GM23338 (cell line): Measurements from ENCODE around the gene DDRGK1. TPM values are rescaled to one million over a fixed set of nuclear protein-coding genes. Genes with fewer than 3 reads are reported as not detected.
"Not testable (repeated sequence)": the region's sequence is repeated elsewhere in the genome, so short reads cannot be mapped to it uniquely, and the experiment has no call there.

Experiments
- ATAC-seq: fragments of 200-7000 bp; cut with Tn5 transposase; 3 replicates; pipeline ENCODE4 v1.9.1; 2020
- DNase-seq: peaks from one replicate; pipeline ENCODE4 v3.0.0-alpha.2; 2015; ENCODE audit warnings: low spot score
- H2AFZ ChIP-seq: fragments of 200-600 bp; sonication (generic); 2 replicates; pipeline ENCODE4 v1.8.0; 2016; ENCODE audit warnings: antibody characterized with exemption, mild to moderate bottlenecking, moderate library complexity
- H3F3A ChIP-seq: fragments of 200-600 bp; sonication (generic); replicated peaks from 2 replicates; pipeline ENCODE4 v1.8.0; 2017; ENCODE audit warnings: antibody characterized with exemption, mixed run types, low read depth
- H3K27ac ChIP-seq: fragments of 200-600 bp; sonication (generic); 2 replicates; pipeline ENCODE4 v1.6.1; 2016; ENCODE audit warnings: low read depth
- H3K27me3 ChIP-seq: fragments of 200-600 bp; sonication (generic); 2 replicates; pipeline ENCODE4 v1.8.0; 2016; ENCODE audit warnings: mild to moderate bottlenecking, mixed run types, moderate library complexity; ENCODE audit not compliant: insufficient read depth
- H3K36me3 ChIP-seq: fragments of 200-600 bp; sonication (generic); 2 replicates; pipeline ENCODE4 v1.8.0; 2016; ENCODE audit warnings: mild to moderate bottlenecking; ENCODE audit not compliant: insufficient read depth
- H3K4me1 ChIP-seq: fragments of 200-600 bp; sonication (generic); 2 replicates; pipeline ENCODE4 v1.8.0; 2016; ENCODE audit warnings: mild to moderate bottlenecking, moderate library complexity; ENCODE audit not compliant: insufficient read depth
- H3K4me2 ChIP-seq: fragments of 200-600 bp; sonication (generic); 2 replicates; pipeline ENCODE4 v1.7.1; 2017; ENCODE audit warnings: mixed run types
- H3K4me3 ChIP-seq: fragments of 200-600 bp; sonication (generic); 2 replicates; pipeline ENCODE4 v1.6.1; 2016; ENCODE audit warnings: mixed run types
- H3K79me2 ChIP-seq: fragments of 200-600 bp; sonication (generic); replicated peaks from 2 replicates; pipeline ENCODE4 v1.8.0; 2017; ENCODE audit warnings: mild to moderate bottlenecking; ENCODE audit not compliant: insufficient read depth
- H3K9me2 ChIP-seq: fragments of 200-600 bp; sonication (generic); 2 replicates; pipeline ENCODE4 v1.8.0; 2017; ENCODE audit not compliant: insufficient read depth
- H4K20me1 ChIP-seq: fragments of 200-600 bp; sonication (generic); replicated peaks from 2 replicates; pipeline ENCODE4 v1.8.0; 2017; ENCODE audit warnings: mild to moderate bottlenecking; ENCODE audit not compliant: insufficient read depth
- H3K27ac Mint-ChIP-seq: 2 replicates; pipeline ENCODE4 v1.8.0; 2020; ENCODE audit warnings: inconsistent platforms, mild to moderate bottlenecking, moderate library complexity, mixed read lengths
- H3K27me3 Mint-ChIP-seq: 3 replicates; pipeline ENCODE4 v1.8.0; 2022; ENCODE audit warnings: low read depth, mild to moderate bottlenecking, moderate library complexity, mixed read lengths, inconsistent platforms; ENCODE audit not compliant: insufficient read depth, poor library complexity
- H3K36me3 Mint-ChIP-seq: 3 replicates; pipeline ENCODE4 v1.8.0; 2021; ENCODE audit warnings: low read depth, mild to moderate bottlenecking, inconsistent platforms, moderate library complexity, mixed read lengths
- H3K4me1 Mint-ChIP-seq: 3 replicates; pipeline ENCODE4 v1.8.0; 2020; ENCODE audit warnings: mild to moderate bottlenecking, inconsistent platforms, mixed read lengths
- H3K4me3 Mint-ChIP-seq: 3 replicates; pipeline ENCODE4 v1.8.0; 2021; ENCODE audit warnings: moderate library complexity, mild to moderate bottlenecking, inconsistent platforms, mixed read lengths
- H3K9me3 Mint-ChIP-seq: 3 replicates; pipeline ENCODE4 v1.8.0; 2020; ENCODE audit warnings: moderate library complexity, mild to moderate bottlenecking, inconsistent platforms, mixed read lengths
- JUNB ChIP-seq: IDR thresholded peaks from one replicate; pipeline ENCODE4 v1.6.1; 2016; ENCODE audit warnings: antibody characterized with exemption; ENCODE audit not compliant: unreplicated experiment
- polyA plus RNA-seq: library from polyadenylated mRNA; unstranded; fragments of >200 nt; fragmentation: Nextera tagmentation; extraction: Ambion mirVana; gene quantifications from 2 replicates; pipeline ENCODE4 v1.2.1, GENCODE V29; 2016
- total RNA-seq: library from RNA; depleted of rRNA; stranded (reverse); fragments of >200 nt; shearing (Covaris generic); gene quantifications from 2 replicates; pipeline ENCODE4 v1.2.3, GENCODE V29; 2014
- TF ChIP-seq, protein P1 (sequence below): fragments of 250-450 bp; sonication (Bioruptor Pico); IDR thresholded peaks from 2 replicates; pipeline ENCODE4 v1.5.0; 2020; ENCODE audit warnings: mild to moderate bottlenecking, moderate library complexity

DDRGK1 gene
- total and polyA plus RNA-seq, 2 experiments from 2014 or later, result 44.0 to 45.5 TPM

DNA sequence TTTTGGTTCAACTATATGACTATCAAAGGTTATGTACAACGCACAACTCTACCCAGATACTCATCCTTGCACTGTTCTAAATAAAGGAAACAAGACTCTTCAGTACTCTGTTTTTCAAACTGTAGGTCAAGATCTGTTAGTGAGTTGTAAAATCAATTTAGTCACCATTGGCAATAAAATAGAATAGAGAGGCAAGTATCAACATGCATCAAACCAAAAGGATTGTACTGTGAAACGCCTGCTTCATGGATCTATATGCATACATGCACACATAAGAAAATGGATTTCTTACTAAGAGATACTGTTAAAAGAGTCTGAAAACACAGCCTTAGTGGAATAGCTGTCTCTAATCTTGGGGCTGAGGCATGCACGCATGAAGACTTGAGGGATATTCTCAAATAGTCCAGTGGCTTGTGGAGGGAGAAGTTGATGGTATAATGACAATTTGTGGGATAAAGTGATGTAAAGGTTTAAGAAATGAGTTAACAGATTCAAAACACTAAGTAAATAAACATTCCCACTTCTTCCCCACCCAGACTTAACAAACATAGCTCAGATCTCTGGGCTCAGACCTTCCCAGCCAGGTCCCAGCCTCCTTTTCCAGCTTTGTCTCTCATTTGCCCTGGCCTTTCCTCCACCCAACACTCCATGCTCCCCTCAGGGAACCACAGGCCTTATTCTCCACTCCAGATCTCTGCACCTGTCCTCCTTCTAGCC is 20.4 kb downstream of the DDRGK1 start:
- H3K36me3 ChIP-seq, result no peaks in the 10 kb centered on the region
- Mint-ChIP-seq H3K27me3 (peaks cover 2% of the 10 kb centered on the region), H3K9me3 (no peaks in the 10 kb centered on the region), H3K36me3 (peaks cover 4% of the 10 kb centered on the region; the same call in 1 of the 3 replicates), H3K4me3 (no peak overlapping the region), H3K27ac (no peak overlapping the region), H3K4me1 (no peaks in the 10 kb centered on the region)
- no peak overlapping the region for H3K27ac ChIP-seq
- H4K20me1 ChIP-seq, result 0 out of 2 replicates have a peak, but pooled peaks cover 1% of the 10 kb centered on the region
- ATAC-seq (no peak), DNase-seq (no peak)
- H3K4me3 ChIP-seq, result no peak overlapping the region
- H3K4me2 ChIP-seq, result no peak overlapping the region
- no peaks in the 10 kb centered on the region for H3K27me3 ChIP-seq
- TF ChIP-seq, protein P1, sequence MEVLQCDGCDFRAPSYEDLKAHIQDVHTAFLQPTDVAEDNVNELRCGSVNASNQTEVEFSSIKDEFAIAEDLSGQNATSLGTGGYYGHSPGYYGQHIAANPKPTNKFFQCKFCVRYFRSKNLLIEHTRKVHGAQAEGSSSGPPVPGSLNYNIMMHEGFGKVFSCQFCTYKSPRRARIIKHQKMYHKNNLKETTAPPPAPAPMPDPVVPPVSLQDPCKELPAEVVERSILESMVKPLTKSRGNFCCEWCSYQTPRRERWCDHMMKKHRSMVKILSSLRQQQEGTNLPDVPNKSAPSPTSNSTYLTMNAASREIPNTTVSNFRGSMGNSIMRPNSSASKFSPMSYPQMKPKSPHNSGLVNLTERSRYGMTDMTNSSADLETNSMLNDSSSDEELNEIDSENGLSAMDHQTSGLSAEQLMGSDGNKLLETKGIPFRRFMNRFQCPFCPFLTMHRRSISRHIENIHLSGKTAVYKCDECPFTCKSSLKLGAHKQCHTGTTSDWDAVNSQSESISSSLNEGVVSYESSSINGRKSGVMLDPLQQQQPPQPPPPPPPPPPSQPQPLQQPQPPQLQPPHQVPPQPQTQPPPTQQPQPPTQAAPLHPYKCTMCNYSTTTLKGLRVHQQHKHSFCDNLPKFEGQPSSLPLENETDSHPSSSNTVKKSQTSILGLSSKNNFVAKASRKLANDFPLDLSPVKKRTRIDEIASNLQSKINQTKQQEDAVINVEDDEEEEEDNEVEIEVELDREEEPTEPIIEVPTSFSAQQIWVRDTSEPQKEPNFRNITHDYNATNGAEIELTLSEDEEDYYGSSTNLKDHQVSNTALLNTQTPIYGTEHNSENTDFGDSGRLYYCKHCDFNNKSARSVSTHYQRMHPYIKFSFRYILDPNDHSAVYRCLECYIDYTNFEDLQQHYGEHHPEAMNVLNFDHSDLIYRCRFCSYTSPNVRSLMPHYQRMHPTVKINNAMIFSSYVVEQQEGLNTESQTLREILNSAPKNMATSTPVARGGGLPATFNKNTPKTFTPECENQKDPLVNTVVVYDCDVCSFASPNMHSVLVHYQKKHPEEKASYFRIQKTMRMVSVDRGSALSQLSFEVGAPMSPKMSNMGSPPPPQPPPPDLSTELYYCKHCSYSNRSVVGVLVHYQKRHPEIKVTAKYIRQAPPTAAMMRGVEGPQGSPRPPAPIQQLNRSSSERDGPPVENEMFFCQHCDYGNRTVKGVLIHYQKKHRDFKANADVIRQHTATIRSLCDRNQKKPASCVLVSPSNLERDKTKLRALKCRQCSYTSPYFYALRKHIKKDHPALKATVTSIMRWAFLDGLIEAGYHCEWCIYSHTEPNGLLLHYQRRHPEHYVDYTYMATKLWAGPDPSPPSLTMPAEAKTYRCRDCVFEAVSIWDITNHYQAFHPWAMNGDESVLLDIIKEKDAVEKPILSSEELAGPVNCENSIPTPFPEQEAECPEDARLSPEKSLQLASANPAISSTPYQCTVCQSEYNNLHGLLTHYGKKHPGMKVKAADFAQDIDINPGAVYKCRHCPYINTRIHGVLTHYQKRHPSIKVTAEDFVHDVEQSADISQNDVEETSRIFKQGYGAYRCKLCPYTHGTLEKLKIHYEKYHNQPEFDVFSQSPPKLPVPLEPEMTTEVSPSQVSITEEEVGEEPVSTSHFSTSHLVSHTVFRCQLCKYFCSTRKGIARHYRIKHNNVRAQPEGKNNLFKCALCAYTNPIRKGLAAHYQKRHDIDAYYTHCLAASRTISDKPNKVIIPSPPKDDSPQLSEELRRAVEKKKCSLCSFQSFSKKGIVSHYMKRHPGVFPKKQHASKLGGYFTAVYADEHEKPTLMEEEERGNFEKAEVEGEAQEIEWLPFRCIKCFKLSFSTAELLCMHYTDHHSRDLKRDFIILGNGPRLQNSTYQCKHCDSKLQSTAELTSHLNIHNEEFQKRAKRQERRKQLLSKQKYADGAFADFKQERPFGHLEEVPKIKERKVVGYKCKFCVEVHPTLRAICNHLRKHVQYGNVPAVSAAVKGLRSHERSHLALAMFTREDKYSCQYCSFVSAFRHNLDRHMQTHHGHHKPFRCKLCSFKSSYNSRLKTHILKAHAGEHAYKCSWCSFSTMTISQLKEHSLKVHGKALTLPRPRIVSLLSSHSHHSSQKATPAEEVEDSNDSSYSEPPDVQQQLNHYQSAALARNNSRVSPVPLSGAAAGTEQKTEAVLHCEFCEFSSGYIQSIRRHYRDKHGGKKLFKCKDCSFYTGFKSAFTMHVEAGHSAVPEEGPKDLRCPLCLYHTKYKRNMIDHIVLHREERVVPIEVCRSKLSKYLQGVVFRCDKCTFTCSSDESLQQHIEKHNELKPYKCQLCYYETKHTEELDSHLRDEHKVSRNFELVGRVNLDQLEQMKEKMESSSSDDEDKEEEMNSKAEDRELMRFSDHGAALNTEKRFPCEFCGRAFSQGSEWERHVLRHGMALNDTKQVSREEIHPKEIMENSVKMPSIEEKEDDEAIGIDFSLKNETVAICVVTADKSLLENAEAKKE (CRISPR knock-in tag), result no peak
- no peak for TF ChIP-seq JUNB
- no peaks in the 10 kb centered on the region for H3K4me1 ChIP-seq
- no peaks in the 10 kb centered on the region for H3K9me2 ChIP-seq
- no peak overlapping the region for H2AFZ ChIP-seq
- no peaks in the 10 kb centered on the region for H3K79me2 ChIP-seq
- no peaks in the 10 kb centered on the region for H3F3A ChIP-seq

DNA sequence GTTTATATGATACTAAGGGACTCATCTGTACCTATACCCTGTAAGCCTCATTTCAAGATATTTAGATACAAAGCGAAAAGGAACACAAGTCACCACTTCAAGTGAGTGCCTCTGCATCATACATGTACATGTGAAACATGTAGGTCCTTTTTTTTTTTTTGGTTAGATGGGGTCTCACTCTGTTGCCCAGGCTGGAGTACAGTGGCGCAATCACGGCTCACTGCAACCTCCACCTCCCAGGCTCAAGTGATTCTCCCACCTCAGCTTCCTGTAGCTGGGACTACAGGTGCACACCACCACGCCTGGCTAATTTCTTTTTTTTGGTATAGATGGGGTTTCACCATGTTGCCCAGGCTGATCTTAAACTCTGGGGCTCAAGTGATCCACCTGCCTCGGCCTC is 22.1 kb downstream of the DDRGK1 start:
- not testable (repeated sequence) for H3K4me1 ChIP-seq, H3K36me3 ChIP-seq, H3K4me3 ChIP-seq, H3K9me3 Mint-ChIP-seq, H3K27ac Mint-ChIP-seq, H4K20me1 ChIP-seq, H3K79me2 ChIP-seq, H3K4me3 Mint-ChIP-seq, H3K27me3 ChIP-seq, H3F3A ChIP-seq, ATAC-seq, H3K36me3 Mint-ChIP-seq, H3K27me3 Mint-ChIP-seq, H3K9me2 ChIP-seq, H3K4me2 ChIP-seq, H2AFZ ChIP-seq, DNase-seq, H3K27ac ChIP-seq, H3K4me1 Mint-ChIP-seq
